IMR-90 (cell line): ENCODE measurements around the gene MSRB1.

ENCODE experiments used
- BHLHE40 ChIP-seq: fragments of 150-350 bp; IDR thresholded peaks from 2 replicates; pipeline ENCODE4 v1.6.1; 2016; ENCODE audit warnings: mild to moderate bottlenecking, low read depth, low read length
- CEBPB ChIP-seq: IDR thresholded peaks from 2 replicates; pipeline ENCODE4 v1.6.1; 2012; ENCODE audit warnings: low read depth, low read length, improper control_type of control experiment
- CHD1 ChIP-seq: IDR thresholded peaks from 2 replicates; pipeline ENCODE4 v1.6.1; 2012; ENCODE audit warnings: low read depth, low read length, improper control_type of control experiment
- FOS ChIP-seq: fragments of 150-350 bp; IDR thresholded peaks from 2 replicates; pipeline ENCODE4 v1.6.1; 2016; ENCODE audit warnings: low read depth, low read length
- MAFK ChIP-seq: IDR thresholded peaks from 2 replicates; pipeline ENCODE4 v1.6.1; 2012; ENCODE audit warnings: low read depth, low read length, improper control_type of control experiment
- MAZ ChIP-seq: IDR thresholded peaks from 2 replicates; pipeline ENCODE4 v1.6.1; 2012; ENCODE audit warnings: low read depth, mild to moderate bottlenecking, low read length, improper control_type of control experiment, moderate library complexity, borderline replicate concordance
- MXI1 ChIP-seq: IDR thresholded peaks from 2 replicates; pipeline ENCODE4 v1.6.1; 2012; ENCODE audit warnings: low read depth, mild to moderate bottlenecking, low read length, moderate library complexity, borderline replicate concordance
- POLR2A ChIP-seq: IDR thresholded peaks from 2 replicates; pipeline ENCODE4 v1.6.1; 2012; ENCODE audit warnings: mild to moderate bottlenecking, low read depth, low read length
- RAD21 ChIP-seq: IDR thresholded peaks from 2 replicates; pipeline ENCODE4 v1.6.1; 2012; ENCODE audit warnings: low read length, improper control_type of control experiment
- RCOR1 ChIP-seq: IDR thresholded peaks from 2 replicates; pipeline ENCODE4 v1.6.1; 2012; ENCODE audit warnings: mild to moderate bottlenecking, low read length, improper control_type of control experiment; ENCODE audit not compliant: insufficient replicate concordance
- RFX5 ChIP-seq: IDR thresholded peaks from 2 replicates; pipeline ENCODE4 v1.8.0; 2012; ENCODE audit warnings: low read depth, mild to moderate bottlenecking, low read length, moderate library complexity
- SMC3 ChIP-seq: fragments of 150-350 bp; IDR thresholded peaks from 2 replicates; pipeline ENCODE4 v1.6.1; 2016; ENCODE audit warnings: low read depth, mild to moderate bottlenecking, antibody characterized with exemption, low read length, moderate library complexity
- TF ChIP-seq, protein P1 (sequence below): conservative IDR thresholded peaks from 2 replicates; pipeline ENCODE4 v1.5.1; 2012; ENCODE audit warnings: mild to moderate bottlenecking, low read depth, low read length, improper control_type of control experiment
- TF ChIP-seq, protein P2 (sequence below): fragments of 150-350 bp; IDR thresholded peaks from 2 replicates; pipeline ENCODE4 v1.6.1; 2016; ENCODE audit warnings: low read depth, mild to moderate bottlenecking, low read length, moderate library complexity, borderline replicate concordance

DNA sequence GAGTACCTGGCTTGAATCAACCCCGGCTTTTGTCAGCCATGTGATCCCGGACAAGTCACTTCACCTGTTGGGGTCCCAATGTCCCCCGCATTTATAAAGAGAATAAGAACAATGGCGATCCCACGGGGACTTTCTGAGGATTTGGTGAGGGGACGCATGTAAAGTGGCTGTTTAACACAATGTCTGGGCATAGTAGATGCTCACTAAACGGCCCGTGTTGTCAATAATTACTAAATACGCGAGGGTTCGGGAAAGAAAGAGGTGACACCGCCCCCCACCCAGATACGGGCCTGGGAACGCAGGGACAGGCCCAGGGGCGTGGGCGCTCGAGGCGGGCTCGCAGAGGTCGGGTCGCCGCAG is 48.6 kb upstream of the MSRB1 start:
- TF ChIP-seq, protein P1, sequence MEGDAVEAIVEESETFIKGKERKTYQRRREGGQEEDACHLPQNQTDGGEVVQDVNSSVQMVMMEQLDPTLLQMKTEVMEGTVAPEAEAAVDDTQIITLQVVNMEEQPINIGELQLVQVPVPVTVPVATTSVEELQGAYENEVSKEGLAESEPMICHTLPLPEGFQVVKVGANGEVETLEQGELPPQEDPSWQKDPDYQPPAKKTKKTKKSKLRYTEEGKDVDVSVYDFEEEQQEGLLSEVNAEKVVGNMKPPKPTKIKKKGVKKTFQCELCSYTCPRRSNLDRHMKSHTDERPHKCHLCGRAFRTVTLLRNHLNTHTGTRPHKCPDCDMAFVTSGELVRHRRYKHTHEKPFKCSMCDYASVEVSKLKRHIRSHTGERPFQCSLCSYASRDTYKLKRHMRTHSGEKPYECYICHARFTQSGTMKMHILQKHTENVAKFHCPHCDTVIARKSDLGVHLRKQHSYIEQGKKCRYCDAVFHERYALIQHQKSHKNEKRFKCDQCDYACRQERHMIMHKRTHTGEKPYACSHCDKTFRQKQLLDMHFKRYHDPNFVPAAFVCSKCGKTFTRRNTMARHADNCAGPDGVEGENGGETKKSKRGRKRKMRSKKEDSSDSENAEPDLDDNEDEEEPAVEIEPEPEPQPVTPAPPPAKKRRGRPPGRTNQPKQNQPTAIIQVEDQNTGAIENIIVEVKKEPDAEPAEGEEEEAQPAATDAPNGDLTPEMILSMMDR, result no peak
- TF ChIP-seq, protein P2, sequence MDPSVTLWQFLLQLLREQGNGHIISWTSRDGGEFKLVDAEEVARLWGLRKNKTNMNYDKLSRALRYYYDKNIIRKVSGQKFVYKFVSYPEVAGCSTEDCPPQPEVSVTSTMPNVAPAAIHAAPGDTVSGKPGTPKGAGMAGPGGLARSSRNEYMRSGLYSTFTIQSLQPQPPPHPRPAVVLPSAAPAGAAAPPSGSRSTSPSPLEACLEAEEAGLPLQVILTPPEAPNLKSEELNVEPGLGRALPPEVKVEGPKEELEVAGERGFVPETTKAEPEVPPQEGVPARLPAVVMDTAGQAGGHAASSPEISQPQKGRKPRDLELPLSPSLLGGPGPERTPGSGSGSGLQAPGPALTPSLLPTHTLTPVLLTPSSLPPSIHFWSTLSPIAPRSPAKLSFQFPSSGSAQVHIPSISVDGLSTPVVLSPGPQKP, result no peak
- TF ChIP-seq MAZ (0 out of 2 replicates have a peak, but pooled peaks have one; percentile 3), POLR2A (no peak), CEBPB (no peak), RAD21 (no peak), FOS (no peak), RFX5 (no peak), SMC3 (no peak), RCOR1 (no peak), CHD1 (no peak), MXI1 (no peak), MAFK (no peak), BHLHE40 (no peak)
